ENCODE measurements around the gene SHISAL2A. TPM values are rescaled to one million over a fixed set of nuclear protein-coding genes. Genes with fewer than 3 reads are reported as not detected.

The SHISAL2A gene
- total RNA-seq, 1 donor from 2014 or later: not detected

DNA sequence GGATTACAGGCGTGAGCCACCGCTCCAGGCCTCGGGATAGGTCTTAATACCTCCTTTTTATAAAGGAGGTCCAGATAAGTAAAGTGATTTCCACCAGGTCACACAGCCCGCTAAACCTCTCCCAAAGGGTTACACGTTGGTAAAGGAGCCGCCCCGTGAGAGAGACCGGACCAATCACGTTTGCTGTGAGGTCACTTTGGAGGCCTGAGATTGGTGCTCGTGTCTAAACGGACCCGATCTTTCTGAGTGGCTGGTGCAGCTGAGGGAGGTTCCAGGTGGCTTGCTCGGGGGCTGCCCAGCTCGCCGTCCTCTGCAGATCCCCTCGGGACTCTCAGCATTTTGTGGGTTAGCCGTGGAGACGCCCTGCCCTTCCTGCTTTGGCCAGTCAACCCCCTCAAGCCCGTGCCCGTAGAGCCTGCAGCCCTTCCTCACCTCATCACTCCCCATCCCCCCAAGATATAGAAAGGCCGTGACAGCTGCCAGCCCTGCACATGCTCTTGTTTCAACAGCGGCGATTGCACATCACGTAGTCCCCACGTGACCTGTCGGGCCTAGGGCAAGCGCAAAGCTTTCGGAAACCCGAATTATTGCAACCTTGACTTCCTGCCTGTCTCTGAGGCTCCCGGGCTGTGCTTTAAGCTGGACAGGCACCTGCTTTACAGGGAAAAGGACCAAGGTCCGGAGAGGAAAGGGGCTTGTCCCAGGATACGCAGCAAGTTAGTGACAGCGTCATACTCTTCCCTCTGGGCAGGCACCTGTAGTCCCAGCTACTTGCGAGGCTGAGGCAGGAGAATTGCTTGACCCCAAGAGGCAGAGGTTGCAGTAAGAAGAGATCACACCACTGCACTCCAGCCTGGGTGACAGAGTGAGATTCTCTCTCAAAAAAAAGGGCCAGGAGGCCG, 70.2 kb downstream of the SHISAL2A start:
- Histone ChIP-seq H3K4me1 (ENCODE audit: insufficient read depth, low read length) (peaks cover 13% of the 10 kb centered on the region), H3K79me2 (ENCODE audit: insufficient read depth, low read length) (no peaks in the 10 kb centered on the region), H3K9me3 (ENCODE audit: insufficient read depth, low read depth, low read length) (no peaks in the 10 kb centered on the region), H2AFZ (ENCODE audit: low read depth, low read length) (peak overlapping the region; percentile 95), H3K27ac (ENCODE audit: low read depth, low read length) (peak overlapping the region; percentile 19), H4K20me1 (ENCODE audit: insufficient read depth, low read length) (no peaks in the 10 kb centered on the region), H3K36me3 (ENCODE audit: insufficient read depth, low read length) (no peaks in the 10 kb centered on the region), H3K9ac (ENCODE audit: low read length) (peak overlapping the region; percentile 70), H3K4me3 (ENCODE audit: insufficient read depth, low read depth, low read length) (peak overlapping the region; percentile 65), H3K4me2 (ENCODE audit: low read length) (peak overlapping the region; percentile 94), H3K27me3 (ENCODE audit: insufficient read depth, low read length) (no peaks in the 10 kb centered on the region)
- DNase-seq (ENCODE audit: low read depth) (peak; percentile 87), FAIRE-seq (peak; percentile 52)
- H3K9me3 Mint-ChIP-seq (ENCODE audit: unreplicated experiment): peaks cover 4% of the 10 kb centered on the region
- peak overlapping the region; percentile 88 for H3K4me3 Mint-ChIP-seq (ENCODE audit: unreplicated experiment)
- H3K4me1 Mint-ChIP-seq (ENCODE audit: low read depth, unreplicated experiment): peaks cover 12% of the 10 kb centered on the region
- H3K27ac Mint-ChIP-seq (ENCODE audit: unreplicated experiment): peak overlapping the region; percentile 92
- no peaks in the 10 kb centered on the region for H3K27me3 Mint-ChIP-seq (ENCODE audit: low read depth, unreplicated experiment)
- no peak for TF ChIP-seq EZH2 (IDR thresholded peaks at IDR 0.05; ENCODE audit: insufficient read depth, low read length)
- no peak for TF ChIP-seq CTCF (IDR thresholded peaks at IDR 0.05; ENCODE audit: insufficient read depth, low read depth, low read length)
- H3K36me3 Mint-ChIP-seq (ENCODE audit: low read depth, unreplicated experiment): peaks cover 2% of the 10 kb centered on the region

GRCh38 chr1:52706136-52706670, 73.2 kb downstream of the SHISAL2A start:
- Histone ChIP-seq H3K27ac (ENCODE audit: low read depth, low read length) (no peak overlapping the region), H2AFZ (ENCODE audit: low read depth, low read length) (no peak overlapping the region), H3K4me1 (ENCODE audit: insufficient read depth, low read length) (peaks cover 10% of the 10 kb centered on the region), H4K20me1 (ENCODE audit: insufficient read depth, low read length) (no peaks in the 10 kb centered on the region), H3K4me2 (ENCODE audit: low read length) (no peak overlapping the region), H3K36me3 (ENCODE audit: insufficient read depth, low read length) (no peaks in the 10 kb centered on the region), H3K9me3 (ENCODE audit: insufficient read depth, low read depth, low read length) (no peaks in the 10 kb centered on the region), H3K27me3 (ENCODE audit: insufficient read depth, low read length) (no peaks in the 10 kb centered on the region), H3K9ac (ENCODE audit: low read length) (no peak overlapping the region), H3K4me3 (ENCODE audit: insufficient read depth, low read depth, low read length) (no peak overlapping the region), H3K79me2 (ENCODE audit: insufficient read depth, low read length) (no peaks in the 10 kb centered on the region)
- no peaks in the 10 kb centered on the region for H3K27me3 Mint-ChIP-seq (ENCODE audit: low read depth, unreplicated experiment)
- H3K36me3 Mint-ChIP-seq (ENCODE audit: low read depth, unreplicated experiment): peaks cover 2% of the 10 kb centered on the region
- H3K9me3 Mint-ChIP-seq (ENCODE audit: unreplicated experiment): peaks cover 4% of the 10 kb centered on the region
- peaks cover 16% of the 10 kb centered on the region for H3K4me1 Mint-ChIP-seq (ENCODE audit: low read depth, unreplicated experiment)
- FAIRE-seq: no peak
- TF ChIP-seq EZH2 (IDR thresholded peaks at IDR 0.05; ENCODE audit: insufficient read depth, low read length): no peak
- no peak for TF ChIP-seq CTCF (IDR thresholded peaks at IDR 0.05; ENCODE audit: insufficient read depth, low read depth, low read length)
- H3K27ac Mint-ChIP-seq (ENCODE audit: unreplicated experiment): no peak overlapping the region
- H3K4me3 Mint-ChIP-seq (ENCODE audit: unreplicated experiment): no peak overlapping the region
- DNase-seq (ENCODE audit: low read depth): no peak

Other genes with a start within 250 kb of the SHISAL2A start
- gene ORC1, start 228.7 kb upstream of the SHISAL2A start, total RNA-seq: 1.1 and 2.1 TPM in 2 replicates
- 28.4 and 31.8 TPM in 2 replicates for gene PRPF38A, start 228.6 kb upstream of the SHISAL2A start, total RNA-seq
- gene TUT4, start 80.1 kb upstream of the SHISAL2A start, total RNA-seq: 44.8 and 47.0 TPM in 2 replicates
- 4.2 and 5.7 TPM in 2 replicates for gene GPX7, start 30.8 kb upstream of the SHISAL2A start, total RNA-seq
- gene COA7, start 65.2 kb downstream of the SHISAL2A start, total RNA-seq: 18.4 and 19.4 TPM in 2 replicates
- gene ZYG11B, start 93.3 kb downstream of the SHISAL2A start, total RNA-seq: 20.4 and 22.1 TPM in 2 replicates
- 0.24 and 0.30 TPM in 2 replicates for gene ZYG11A, start 209.6 kb downstream of the SHISAL2A start, total RNA-seq

All from astrocyte (in vitro differentiated cells and primary cell).